ENCODE results near the gene USP3.

DNA sequence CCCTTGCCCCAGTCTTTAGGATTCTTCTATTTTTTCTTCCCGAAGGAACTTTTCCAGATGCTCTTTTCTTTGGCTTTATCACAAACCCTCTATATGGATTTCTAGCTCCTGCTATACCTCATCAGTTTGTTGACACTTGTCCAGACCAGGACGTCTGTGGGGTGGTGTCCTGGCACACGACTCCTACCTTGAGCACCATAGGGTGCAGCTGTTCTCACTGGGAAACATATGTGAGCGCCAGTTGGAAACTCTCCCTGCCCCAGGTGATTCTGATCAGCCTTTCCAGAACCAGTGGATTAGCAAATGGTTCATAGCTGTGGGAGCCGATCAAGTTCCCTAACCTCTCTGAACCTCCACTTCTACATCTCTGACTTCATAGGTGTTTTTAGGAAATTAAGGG lies 40.6 kb upstream of the USP3 start:
- TF ChIP-seq POLR2A (IDR thresholded peaks at IDR 0.05), result no peak
- no peak for TF ChIP-seq EP300 (IDR thresholded peaks at IDR 0.05)
